Measurements from ENCODE around the gene PRRT4. TPM values are rescaled to one million over a fixed set of nuclear protein-coding genes. Genes with fewer than 3 reads are reported as not detected.

The PRRT4 gene
- total RNA-seq, 1 experiment from 2014 or later: 0.24 TPM

DNA sequence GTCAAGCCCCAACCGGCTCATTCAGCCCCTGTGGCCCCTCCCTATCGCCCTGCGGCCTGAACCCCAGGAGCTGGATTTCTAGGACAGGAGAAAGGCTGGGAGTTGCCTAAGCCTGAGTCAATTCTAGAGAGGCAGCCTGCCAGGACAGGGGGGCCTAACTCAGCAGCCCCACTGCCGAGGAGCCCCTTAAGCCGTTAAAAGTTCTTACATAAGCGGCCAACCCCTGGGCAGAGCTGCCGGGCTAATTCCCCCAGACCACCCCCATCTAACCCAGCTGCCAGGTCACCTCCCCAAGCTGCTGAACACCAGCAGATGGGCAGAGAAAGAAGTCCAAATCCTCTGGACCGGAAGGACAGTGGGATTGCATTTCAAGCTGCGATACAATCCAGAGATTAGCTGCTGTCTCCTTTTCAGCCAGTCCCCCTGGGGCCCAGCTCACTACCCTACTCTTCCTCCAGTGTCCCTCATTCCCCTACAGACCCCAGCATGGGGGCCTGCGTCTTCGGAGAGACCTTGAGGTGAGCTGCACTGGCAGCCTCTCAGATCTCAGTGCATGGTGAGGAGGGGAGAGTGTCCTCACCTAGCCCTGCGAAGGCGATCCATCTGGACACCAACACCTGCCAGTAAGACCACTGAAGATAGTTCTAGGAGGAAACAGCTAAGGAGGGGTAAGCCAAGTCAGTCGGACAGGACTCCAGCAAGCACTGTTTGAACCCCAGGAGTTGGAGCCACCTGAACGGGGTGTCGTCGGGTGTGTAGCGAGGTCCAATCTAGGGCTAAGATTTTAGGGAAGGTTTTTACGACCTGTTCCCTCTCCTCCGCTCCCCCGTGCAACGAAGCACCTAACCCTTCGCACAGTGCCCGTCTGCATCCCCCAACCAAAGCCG, 47.5 kb upstream of the PRRT4 start:
- Mint-ChIP-seq H3K4me3 (peak overlapping the region; percentile 60 to 88), H3K9me3 (peaks cover 3 to 6% of the 10 kb centered on the region in 2 experiments; a peak in 3 of 5 replicates), H3K27ac (no peak overlapping the region; a peak in 1 of 7 replicates), H3K36me3 (ENCODE audit: insufficient read depth in 1 of 3, low read depth in 3 of 3) (peaks cover 0 to 2% (median 0%) of the 10 kb centered on the region in 3 experiments; a peak in 1 of 7 replicates), H3K4me1 (peaks cover 35 to 36% of the 10 kb centered on the region in 2 experiments), H3K27me3 (ENCODE audit: low read depth) (peaks cover 85% of the 10 kb centered on the region)
- no peaks in the 10 kb centered on the region for H3K79me2 ChIP-seq (ENCODE audit: insufficient read depth, low read length)
- H3K14ac ChIP-seq (ENCODE audit: insufficient read depth, low read length): no peak overlapping the region
- no CpG with 5 or more reads among the region's 25 CpGs for WGBS (ENCODE audit: extremely low coverage, insufficient read length, low lambda C conversion rate)
- no peak overlapping the region for H3K23ac ChIP-seq (ENCODE audit: insufficient read length, low read depth, low read length)
- H3K4me1 ChIP-seq (ENCODE audit: insufficient read depth, low read length): peaks cover 4% of the 10 kb centered on the region; the same call in 1 of the 2 replicates
- no peak overlapping the region for H2BK5ac ChIP-seq (ENCODE audit: insufficient read length, low read length)
- no peak overlapping the region for H2AK5ac ChIP-seq (ENCODE audit: insufficient read length, low read length)
- H3K9me3 ChIP-seq (ENCODE audit: control insufficient read depth, low read depth, low read length): no peaks in the 10 kb centered on the region
- H4K5ac ChIP-seq (ENCODE audit: insufficient read length, low read depth, low read length): no peak overlapping the region
- peaks cover 4% of the 10 kb centered on the region for H4K20me1 ChIP-seq (ENCODE audit: control insufficient read depth, insufficient read depth, insufficient read length)
- no peak overlapping the region for H2BK20ac ChIP-seq (ENCODE audit: low read depth, low read length, poor library complexity, severe bottlenecking)
- peaks cover 19% of the 10 kb centered on the region for H3K23me2 ChIP-seq (ENCODE audit: insufficient read length, low read depth, low read length, poor library complexity, severe bottlenecking)
- H2BK12ac ChIP-seq (ENCODE audit: insufficient read length, low read depth, low read length): no peak overlapping the region
- H4K91ac ChIP-seq (ENCODE audit: insufficient read length, low read depth, low read length): no peak overlapping the region
- no peak overlapping the region for H3K18ac ChIP-seq (ENCODE audit: insufficient read length, low read depth, low read length)
- no peak overlapping the region for H3K56ac ChIP-seq (ENCODE audit: insufficient read length, low read depth, low read length)
- H3K9ac ChIP-seq (ENCODE audit: extremely low read depth, insufficient read length, low read length): no peak overlapping the region
- no peak overlapping the region for H4K8ac ChIP-seq (replicated peaks; ENCODE audit: insufficient read length, low read depth, low read length)
- TF ChIP-seq, protein P1, sequence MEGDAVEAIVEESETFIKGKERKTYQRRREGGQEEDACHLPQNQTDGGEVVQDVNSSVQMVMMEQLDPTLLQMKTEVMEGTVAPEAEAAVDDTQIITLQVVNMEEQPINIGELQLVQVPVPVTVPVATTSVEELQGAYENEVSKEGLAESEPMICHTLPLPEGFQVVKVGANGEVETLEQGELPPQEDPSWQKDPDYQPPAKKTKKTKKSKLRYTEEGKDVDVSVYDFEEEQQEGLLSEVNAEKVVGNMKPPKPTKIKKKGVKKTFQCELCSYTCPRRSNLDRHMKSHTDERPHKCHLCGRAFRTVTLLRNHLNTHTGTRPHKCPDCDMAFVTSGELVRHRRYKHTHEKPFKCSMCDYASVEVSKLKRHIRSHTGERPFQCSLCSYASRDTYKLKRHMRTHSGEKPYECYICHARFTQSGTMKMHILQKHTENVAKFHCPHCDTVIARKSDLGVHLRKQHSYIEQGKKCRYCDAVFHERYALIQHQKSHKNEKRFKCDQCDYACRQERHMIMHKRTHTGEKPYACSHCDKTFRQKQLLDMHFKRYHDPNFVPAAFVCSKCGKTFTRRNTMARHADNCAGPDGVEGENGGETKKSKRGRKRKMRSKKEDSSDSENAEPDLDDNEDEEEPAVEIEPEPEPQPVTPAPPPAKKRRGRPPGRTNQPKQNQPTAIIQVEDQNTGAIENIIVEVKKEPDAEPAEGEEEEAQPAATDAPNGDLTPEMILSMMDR (conservative IDR thresholded peaks at IDR 0.05): no peak
- no peak overlapping the region for H3T11ph ChIP-seq (ENCODE audit: low read length)
- H3K27ac ChIP-seq (ENCODE audit: insufficient read length, low read depth, low read length): no peak overlapping the region
- H2AFZ ChIP-seq (ENCODE audit: low read length): no peak overlapping the region
- no peak overlapping the region for H2BK15ac ChIP-seq (ENCODE audit: low read depth, low read length)
- H3K4me2 ChIP-seq (ENCODE audit: insufficient read depth, insufficient read length, low read length): peak overlapping the region; percentile 72
- H3K27me3 ChIP-seq (ENCODE audit: insufficient read depth, low read length): peaks cover 29% of the 10 kb centered on the region
- H3K4ac ChIP-seq (ENCODE audit: low read depth, low read length): no peak overlapping the region
- no peak for DNase-seq
- no peaks in the 10 kb centered on the region for H3K79me1 ChIP-seq (ENCODE audit: insufficient read depth, low read depth, low read length, poor library complexity, severe bottlenecking)
- H2BK120ac ChIP-seq (ENCODE audit: low read depth, low read length, poor library complexity, severe bottlenecking): no peak overlapping the region

All from H9 (cell line).